Thyroid gland (tissue), 4 donors: ENCODE measurements around the gene DDX28. TPM values are rescaled to one million over a fixed set of nuclear protein-coding genes. Genes with fewer than 3 reads are reported as not detected.
"Not testable (repeated sequence)": the region's sequence is repeated elsewhere in the genome, so short reads cannot be mapped to it uniquely, and the experiment has no call there.

Source experiments
- DNase-seq, 2 donors: peaks; one replicate each; pipeline ENCODE4 v3.0.0-alpha.2; 2019
- H3K27ac ChIP-seq, 3 donors: fragments of 200-600 bp; sonication (generic); 1 replicate in 2 of 3; 2 replicates in 1 of 3; pipeline ENCODE4 v1.5.1; 2016 to 2019; ENCODE audit warnings: mild to moderate bottlenecking in 1 of 3, moderate library complexity in 1 of 3
- H3K27me3 ChIP-seq: fragments of 200-600 bp; sonication (generic); one replicate; pipeline ENCODE4 v1.5.1; 2019
- H3K36me3 ChIP-seq, 2 donors: fragments of 200-600 bp; sonication (generic); one replicate each; pipeline ENCODE4 v1.5.1; 2016 to 2019
- H3K4me1 ChIP-seq, 2 donors: fragments of 200-600 bp; sonication (generic); one replicate each; pipeline ENCODE4 v1.5.1; 2017 to 2019
- H3K4me3 ChIP-seq, 3 donors: fragments of 200-600 bp; sonication (generic); replicated peaks in 1 of 3; 1 replicate in 2 of 3; 2 replicates in 1 of 3; pipeline ENCODE4 v1.5.1; 2016; ENCODE audit warnings: mild to moderate bottlenecking in 1 of 3
- H3K9me3 ChIP-seq: fragments of 200-600 bp; sonication (generic); one replicate; pipeline ENCODE4 v1.5.1; 2017
- CTCF ChIP-seq, 6 experiments: fragments of 200-600 bp in 3 of 6; fragments of 450-650 bp in 3 of 6; sonication (generic) in 3 of 6; IDR thresholded peaks; one replicate each; pipeline ENCODE4 v1.5.1; 2016 to 2019; ENCODE audit warnings: antibody characterized with exemption in 6 of 6, mild to moderate bottlenecking in 2 of 6, inconsistent platforms in 1 of 6, moderate library complexity in 1 of 6
- POLR2A ChIP-seq, 2 donors: fragments of 450-650 bp; IDR thresholded peaks; one replicate each; pipeline ENCODE4 v1.6.1; 2017; ENCODE audit warnings: antibody characterized with exemption in 2 of 2, mild to moderate bottlenecking in 2 of 2, moderate library complexity in 1 of 2
- WGBS, 2 donors: methylation state at CpG; one replicate each; pipeline ENCODE4 v1.1.5; 2017; 5-methylcytosine and 5-hydroxymethylcytosine counted together
- intact Hi-C: fragments of 100-400 bp; cut with DNase I; formaldehyde crosslinking; loops from one replicate; pipeline ENCODE4 v1.15.1; 2023
- total RNA-seq, 4 donors: library from RNA; depleted of rRNA; stranded (reverse); fragments of >200 nt; gene quantifications; one replicate each; pipeline ENCODE4 v1.2.3, GENCODE V29; 2016

The DDX28 gene
- total RNA-seq, 4 donors from 2014 or later, result 4.2 to 10.0 (median 6.6) TPM

GRCh38 chr16:67995423-67995822, 27.6 kb downstream of the DDX28 start:
- Histone ChIP-seq H3K4me1 (peaks cover 10 to 11% of the 10 kb centered on the region in 2 donors), H3K27ac (no peak overlapping the region), H3K36me3 (no peaks in the 10 kb centered on the region), H3K4me3 (no peak overlapping the region), H3K27me3 (no peaks in the 10 kb centered on the region), H3K9me3 (no peaks in the 10 kb centered on the region)
- no peak for DNase-seq
- intact Hi-C loops, result loop anchor here (10.0 kb wide), 1 partner anchor 239 kb away; the partner anchor contains the start of gene ESRP2
- WGBS, 2 donors, result 74 to 86% methylated on average over 5 of the region's 5 CpGs
- no peak for TF ChIP-seq POLR2A (IDR thresholded peaks at IDR 0.05)
- TF ChIP-seq CTCF (IDR thresholded peaks at IDR 0.05), result no peak

- H3K27ac ChIP-seq, result peak overlapping the region in 1 of 3 donors; percentile 46
- H3K36me3 ChIP-seq, H3K4me3 ChIP-seq, H3K9me3 ChIP-seq, DNase-seq, H3K27me3 ChIP-seq: not testable (repeated sequence)
- 73 to 78% methylated on average over 3 to 4 of the region's 6 CpGs for WGBS, 2 donors
- intact Hi-C loops, result loop anchor here (5.0 to 10.0 kb wide), 2 partner anchors 48 to 241 kb away; partner anchors contain the start of gene ESRP2
- peaks cover 10 to 11% of the 10 kb centered on the region in 2 donors for H3K4me1 ChIP-seq
Measured at GRCh38 chr16:67994040-67994408, 29.0 kb downstream of the DDX28 start.

- Histone ChIP-seq H3K9me3 (no peaks in the 10 kb centered on the region), H3K4me3 (peak overlapping the region in 1 of 3 donors; percentile 5), H3K4me1 (peaks cover 10 to 11% of the 10 kb centered on the region in 2 donors), H3K27me3 (no peaks in the 10 kb centered on the region), H3K27ac (peak overlapping the region in 2 of 3 donors; percentile 7 to 46), H3K36me3 (no peaks in the 10 kb centered on the region)
- intact Hi-C loops, result loop anchor here (5.0 to 10.0 kb wide), 2 partner anchors 49 to 241 kb away; partner anchors contain the start of gene ESRP2
- TF ChIP-seq POLR2A (IDR thresholded peaks at IDR 0.05) (peak in 1 of 2 donors; percentile 15), CTCF (IDR thresholded peaks at IDR 0.05) (peak; percentile 82 to 99 (median 97))
- peak; percentile 74 for DNase-seq
- 29 to 60% methylated on average over 1 to 21 of the region's 39 CpGs for WGBS, 2 donors
Measured at GRCh38 chr16:67993207-67994039, 29.6 kb downstream of the DDX28 start.

GRCh38 chr16:67992661-67993206, 30.3 kb downstream of the DDX28 start:
- 53 to 65% methylated on average over 6 to 17 of the region's 20 CpGs for WGBS, 2 donors
- DNase-seq, result no peak
- H3K4me1 ChIP-seq, result peaks cover 10 to 11% of the 10 kb centered on the region in 2 donors
- H3K27ac ChIP-seq, result peak overlapping the region in 1 of 3 donors; percentile 46
- no peaks in the 10 kb centered on the region for H3K27me3 ChIP-seq
- intact Hi-C loops, result loop anchor here (5.0 to 10.0 kb wide), 2 partner anchors 50 to 242 kb away; partner anchors contain the start of gene ESRP2
- TF ChIP-seq CTCF (IDR thresholded peaks at IDR 0.05) (no peak), POLR2A (IDR thresholded peaks at IDR 0.05) (no peak)
- no peaks in the 10 kb centered on the region for H3K9me3 ChIP-seq
- no peak overlapping the region for H3K4me3 ChIP-seq
- H3K36me3 ChIP-seq, result no peaks in the 10 kb centered on the region

- WGBS, 2 donors, result 83 to 91% methylated on average over 5 to 6 of the region's 6 CpGs
Measured at GRCh38 chr16:67990018-67990386, 33.0 kb downstream of the DDX28 start.

More at GRCh38 chr16:67990018-67990386, 33.0 kb downstream of the DDX28 start:
- intact Hi-C loops, result loop anchor here (5.0 to 10.0 kb wide), 2 partner anchors 52 to 245 kb away; partner anchors contain the start of gene ESRP2
- Histone ChIP-seq H3K27me3 (no peaks in the 10 kb centered on the region), H3K4me3 (no peak overlapping the region), H3K9me3 (no peaks in the 10 kb centered on the region), H3K4me1 (peaks cover 10 to 12% of the 10 kb centered on the region in 2 donors), H3K36me3 (no peaks in the 10 kb centered on the region), H3K27ac (no peak overlapping the region)
- DNase-seq, result no peak
- TF ChIP-seq POLR2A (IDR thresholded peaks at IDR 0.05), result no peak
- TF ChIP-seq CTCF (IDR thresholded peaks at IDR 0.05), result no peak
